ENCODE results near the gene RPP21. TPM values are rescaled to one million over a fixed set of nuclear protein-coding genes. Genes with fewer than 3 reads are reported as not detected.

Gene RPP21
- 262 TPM for total RNA-seq

GRCh38 chr6:30344868-30345671 lies at the start of gene RPP21:
Gene RPP21 (plus strand): TSS chr6:30345156. CDS start chr6:30345172, 16 bp downstream.
- Histone ChIP-seq H3K27me3 (no peaks in the 10 kb centered on the region), H3K9me3 (no peaks in the 10 kb centered on the region), H3K27ac (peak within 1 kb of the TSS; percentile 85 to 86), H3K4me1 (peaks cover 0 to 4% of the 10 kb centered on the region in 2 donors), H3K4me3 (peak within 1 kb of the TSS; percentile 79 to 85), H3K36me3 (peaks cover 6 to 22% of the 10 kb centered on the region in 2 donors)
- intact Hi-C loops (cut with DNase I): loop anchor here (1.0 to 10.0 kb wide), 2 partner anchors 18 to 210 kb away; partner anchors contain the start of genes GNL1 and PRR3
- no peak for TF ChIP-seq CTCF (IDR thresholded peaks at IDR 0.05)
- peak; percentile 28 to 88 for DNase-seq (ENCODE audit: low spot score in 2 of 2)

- no peak for TF ChIP-seq CTCF (IDR thresholded peaks at IDR 0.05)
- Histone ChIP-seq H3K4me3 (no peak overlapping the region), H3K27me3 (no peaks in the 10 kb centered on the region), H3K4me1 (no peaks in the 10 kb centered on the region), H3K27ac (no peak overlapping the region), H3K36me3 (peaks cover 23 to 48% of the 10 kb centered on the region in 2 donors), H3K9me3 (peaks cover 0 to 4% of the 10 kb centered on the region in 2 donors)
- DNase-seq (ENCODE audit: low spot score in 2 of 2): no peak
- intact Hi-C loops (cut with DNase I): no loop called here
Observed at GRCh38 chr6:30295837-30296236, 49.1 kb upstream of the RPP21 start.

- peaks cover 0 to 8% of the 10 kb centered on the region in 2 donors for H3K9me3 ChIP-seq
- no peaks in the 10 kb centered on the region for H3K4me1 ChIP-seq
- no peak for DNase-seq (ENCODE audit: low spot score in 2 of 2)
- intact Hi-C loops (cut with DNase I): no loop called here
- H3K27ac ChIP-seq: no peak overlapping the region
- peaks cover 0 to 37% of the 10 kb centered on the region in 2 donors for H3K36me3 ChIP-seq
- H3K4me3 ChIP-seq: no peak overlapping the region
- H3K27me3 ChIP-seq: no peaks in the 10 kb centered on the region
- no peak for TF ChIP-seq CTCF (IDR thresholded peaks at IDR 0.05)
Observed at GRCh38 chr6:30304002-30304401, 41.0 kb upstream of the RPP21 start.

- intact Hi-C loops (cut with DNase I): no loop called here
- Histone ChIP-seq H3K27me3 (no peaks in the 10 kb centered on the region), H3K27ac (no peak overlapping the region), H3K4me3 (no peak overlapping the region), H3K4me1 (no peaks in the 10 kb centered on the region), H3K36me3 (peaks cover 9 to 26% of the 10 kb centered on the region in 2 donors), H3K9me3 (no peaks in the 10 kb centered on the region)
- TF ChIP-seq CTCF (IDR thresholded peaks at IDR 0.05): no peak
- no peak for DNase-seq (ENCODE audit: low spot score in 2 of 2)
Observed at GRCh38 chr6:30311101-30311500, 33.9 kb upstream of the RPP21 start.

GRCh38 chr6:30311671-30312070 lies 33.3 kb upstream of the RPP21 start:
- H3K36me3 ChIP-seq: peaks cover 9 to 20% of the 10 kb centered on the region in 2 donors
- DNase-seq (ENCODE audit: low spot score in 2 of 2): no peak
- no peaks in the 10 kb centered on the region for H3K27me3 ChIP-seq
- no peak for TF ChIP-seq CTCF (IDR thresholded peaks at IDR 0.05)
- no peak overlapping the region for H3K27ac ChIP-seq
- H3K4me1 ChIP-seq: no peaks in the 10 kb centered on the region
- H3K4me3 ChIP-seq: no peak overlapping the region
- H3K9me3 ChIP-seq: no peaks in the 10 kb centered on the region
- intact Hi-C loops (cut with DNase I): no loop called here

Measured in ascending aorta (tissue), 2 donors.